Stimulated activated CD4-positive, alpha-beta T cell treated with anti-CD3 and anti-CD28 coated beads, Interleukin-15, amount 100 ng/mL, for 24 hours (primary cell): ENCODE measurements around the gene PSORS1C2.
"Not testable (repeated sequence)": the region's sequence is repeated elsewhere in the genome, so short reads cannot be mapped to it uniquely, and the experiment has no call there.

ENCODE experiments used
- DNase-seq: peaks from one replicate; pipeline ENCODE4 v3.0.0-alpha.2; 2020

PSORS1C2 gene

GRCh38 chr6:31165064-31165832 is 26.4 kb upstream of the PSORS1C2 start:
- DNase-seq: peak; percentile 29

- not testable (repeated sequence) for DNase-seq
Observed at GRCh38 chr6:31164475-31165063, 25.7 kb upstream of the PSORS1C2 start.

- DNase-seq: no peak
Observed at GRCh38 chr6:31163922-31164321, 25.1 kb upstream of the PSORS1C2 start.

- DNase-seq: no peak
Observed at GRCh38 chr6:31162463-31163165, 23.7 kb upstream of the PSORS1C2 start.

GRCh38 chr6:31161216-31162126 is 22.6 kb upstream of the PSORS1C2 start:
- no peak for DNase-seq

- DNase-seq: peak; percentile 50
Observed at GRCh38 chr6:31158863-31159855, 20.3 kb upstream of the PSORS1C2 start.

- DNase-seq: peak; percentile 99
Observed at GRCh38 chr6:31158140-31158862, 19.4 kb upstream of the PSORS1C2 start, which contains the start of gene TCF19. Gene TCF19, plus strand, starts transcription at chr6:31158589. Its CDS starts 881 bp downstream, at chr6:31159470.

GRCh38 chr6:31157513-31158139 is 18.8 kb upstream of the PSORS1C2 start, which contains the start of gene CCHCR1:
Gene CCHCR1, minus strand, starts transcription at chr6:31157802. Its CDS starts 202 bp downstream, at chr6:31157600.
- DNase-seq: no peak

GRCh38 chr6:31156641-31157040 is 17.8 kb upstream of the PSORS1C2 start:
- DNase-seq: no peak

- DNase-seq: no peak
Observed at GRCh38 chr6:31154436-31154835, 15.6 kb upstream of the PSORS1C2 start.

- no peak for DNase-seq
Observed at GRCh38 chr6:31152781-31153180, 13.9 kb upstream of the PSORS1C2 start.

GRCh38 chr6:31149827-31150447 is 11.1 kb upstream of the PSORS1C2 start:
- DNase-seq: no peak

- no peak for DNase-seq
Observed at GRCh38 chr6:31145386-31145785, 6.5 kb upstream of the PSORS1C2 start.

- no peak for DNase-seq
Observed at GRCh38 chr6:31144970-31145340, 6.1 kb upstream of the PSORS1C2 start.

- no peak for DNase-seq
Observed at GRCh38 chr6:31144296-31144969, 5.6 kb upstream of the PSORS1C2 start.

GRCh38 chr6:31143148-31143547 is 4.3 kb upstream of the PSORS1C2 start:
- DNase-seq: no peak

GRCh38 chr6:31142361-31142761 is 3.5 kb upstream of the PSORS1C2 start:
- no peak for DNase-seq

GRCh38 chr6:31140643-31141042 is 1.8 kb upstream of the PSORS1C2 start:
- DNase-seq: no peak

GRCh38 chr6:31139599-31139998 is 733 bp upstream of the PSORS1C2 start:
- DNase-seq: no peak
